Posterior vena cava (tissue), 2 donors: Measurements from ENCODE around the gene SEMA4C. TPM values are rescaled to one million over a fixed set of nuclear protein-coding genes. Genes with fewer than 3 reads are reported as not detected.
"Not testable (repeated sequence)": the region's sequence is repeated elsewhere in the genome, so short reads cannot be mapped to it uniquely, and the experiment has no call there.

Experiments used
- DNase-seq: peaks from one replicate; pipeline ENCODE4 v3.0.0-alpha.2; 2020; ENCODE audit warnings: low spot score
- intact Hi-C, 2 donors: fragments of 100-400 bp; cut with DNase I; formaldehyde crosslinking; loops; one replicate each; pipeline versions ENCODE4 v1.14.1 to v1.14.2; 2022 to 2023
- total RNA-seq, 2 donors: library from RNA; stranded (reverse); fragmentation: NEBNext Ultra II Directional; extraction: Animal tissue kit (Norgen Biotek cat#: 25700); gene quantifications; one replicate each; pipeline ENCODE4 v1.2.1, GENCODE V29; 2021
- donor health status: DM: yes; HTN: yes; CAD: no.
- donor health status: DM: yes; HTN: yes; CAD: no.

The SEMA4C gene
- total RNA-seq, 2 donors from 2014 or later = 35.0 to 41.6 TPM

DNA sequence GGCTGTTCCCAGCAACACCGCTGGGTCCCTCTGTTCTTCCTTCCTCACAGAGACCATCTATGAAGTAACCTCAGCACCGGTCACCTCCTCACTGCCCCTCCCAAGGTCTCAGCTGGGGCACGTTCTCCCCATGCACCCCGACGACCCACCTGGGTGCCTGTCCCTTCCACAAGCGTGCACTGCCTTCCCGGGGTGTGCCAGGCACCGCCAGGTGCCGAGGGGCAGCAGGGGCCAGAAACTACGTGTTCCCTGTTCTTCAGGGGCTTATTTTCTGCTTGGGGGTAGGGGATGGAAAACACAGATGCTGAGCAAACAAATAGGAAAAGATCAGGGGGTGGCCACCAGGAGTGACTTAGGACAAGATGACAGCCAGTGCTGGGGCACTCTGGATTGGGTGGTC, 30.4 kb upstream of the SEMA4C start:
- intact Hi-C loops = no loop called here
- DNase-seq = no peak

DNA sequence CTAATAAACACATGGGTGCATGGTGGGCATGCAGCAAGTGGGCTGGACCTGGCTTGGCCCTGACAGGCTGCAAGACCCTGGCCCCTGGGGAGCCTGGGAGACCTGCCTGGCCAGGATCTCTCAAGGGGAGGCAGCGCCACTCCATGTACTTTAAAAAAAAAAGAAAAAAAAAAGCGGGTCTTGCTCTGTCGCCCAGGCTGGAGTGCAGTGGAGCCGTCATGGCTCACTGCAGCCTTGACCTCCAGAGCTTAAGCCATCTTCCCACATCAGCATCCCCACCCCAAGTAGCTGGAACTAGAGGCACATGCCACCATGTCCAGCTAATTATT, 29.5 kb upstream of the SEMA4C start:
- intact Hi-C loops = no loop called here

DNA sequence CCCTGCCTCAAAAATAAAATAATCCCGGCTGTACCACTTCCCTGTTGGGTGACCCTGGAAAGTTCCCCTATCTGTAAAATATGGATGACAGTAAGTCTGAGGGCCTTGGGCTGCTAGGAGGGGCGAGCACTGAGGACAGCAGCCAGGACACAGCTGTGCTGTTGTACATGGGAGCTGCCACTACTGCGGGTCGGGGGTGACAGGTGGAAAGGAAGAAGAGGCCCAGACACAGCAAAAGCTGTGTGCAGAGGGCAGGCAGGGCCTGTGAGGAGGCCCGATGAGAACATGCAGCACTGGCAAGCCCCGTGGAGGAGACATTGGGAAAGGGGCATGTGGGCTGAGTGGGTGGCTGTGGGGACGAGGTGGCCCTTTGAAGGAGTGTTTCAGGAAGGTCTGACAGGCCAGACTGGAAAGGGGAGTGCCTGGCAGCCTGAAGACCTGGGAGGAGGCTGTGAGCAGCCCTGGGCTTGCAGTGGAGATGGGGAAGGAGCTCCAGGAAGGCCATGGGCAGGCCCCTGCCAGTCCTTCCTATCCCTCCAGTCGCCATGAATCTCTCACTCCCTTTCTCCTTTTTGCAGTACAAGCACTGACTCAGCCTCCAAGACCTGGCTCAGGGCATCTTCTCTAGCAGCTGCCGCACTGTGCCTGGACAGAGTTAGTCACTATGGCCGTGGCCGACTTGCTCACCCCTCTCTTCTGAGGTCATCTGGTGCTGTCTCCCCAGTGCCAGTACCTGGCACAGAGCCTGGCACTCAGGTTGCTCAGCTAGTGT, 28.9 kb upstream of the SEMA4C start:
- DNase-seq = no peak

More for the DNA sequence above, 29.5 kb upstream of the SEMA4C start:
- DNase-seq = no peak

DNA sequence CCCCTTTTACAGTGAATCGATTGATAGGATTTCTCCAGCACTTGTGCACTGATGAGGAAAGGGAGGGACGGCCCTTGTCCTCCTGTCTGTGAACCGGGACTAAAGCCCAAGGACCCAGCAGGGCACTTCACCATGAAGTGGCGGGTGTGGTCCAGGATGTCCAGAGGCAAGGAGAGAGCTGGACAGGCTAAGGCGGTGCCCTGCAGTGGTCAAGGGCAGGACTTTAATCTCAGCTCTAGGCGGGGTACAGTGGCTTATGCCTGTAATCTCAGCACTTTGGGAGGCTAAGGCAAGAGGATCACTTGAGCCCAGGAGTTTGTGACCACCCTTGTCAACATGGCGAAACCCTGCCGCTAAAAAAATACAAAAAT, 28.2 kb upstream of the SEMA4C start:
- intact Hi-C loops = no loop called here
- DNase-seq = no peak

More for the DNA sequence above, 28.9 kb upstream of the SEMA4C start:
- intact Hi-C loops = no loop called here

DNA sequence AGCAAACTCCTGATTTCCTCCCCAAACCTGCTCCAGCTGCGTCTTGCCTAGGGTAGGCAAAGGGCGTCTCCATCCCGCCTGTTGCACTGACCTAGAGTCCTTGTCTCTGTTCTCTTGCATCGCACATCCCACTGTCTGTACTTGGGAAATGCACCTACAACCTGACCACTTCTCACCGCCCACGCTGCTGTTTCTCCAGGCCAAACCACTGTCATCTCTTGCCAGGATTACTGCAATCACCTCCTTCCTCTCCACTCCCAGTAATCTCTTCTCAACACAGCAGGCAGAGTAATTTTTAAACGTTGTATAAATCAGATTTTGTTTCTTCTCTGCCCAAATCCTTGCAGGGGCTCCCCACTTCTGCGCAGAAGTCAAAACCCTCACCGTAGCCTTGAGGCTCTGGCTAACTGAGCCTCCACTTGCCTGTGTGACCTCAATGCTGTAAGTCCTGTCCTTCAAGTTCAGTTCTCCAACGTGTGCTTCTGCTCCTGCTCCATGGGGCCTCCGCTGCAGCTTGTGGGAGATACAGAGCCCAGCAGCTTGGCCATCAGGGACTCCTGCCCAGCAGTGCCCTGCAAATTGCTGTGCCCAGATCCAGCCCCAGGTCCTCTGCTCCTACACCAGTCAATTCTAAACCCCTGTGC, 27.7 kb upstream of the SEMA4C start:
- no peak for DNase-seq
- intact Hi-C loops = no loop called here

DNA sequence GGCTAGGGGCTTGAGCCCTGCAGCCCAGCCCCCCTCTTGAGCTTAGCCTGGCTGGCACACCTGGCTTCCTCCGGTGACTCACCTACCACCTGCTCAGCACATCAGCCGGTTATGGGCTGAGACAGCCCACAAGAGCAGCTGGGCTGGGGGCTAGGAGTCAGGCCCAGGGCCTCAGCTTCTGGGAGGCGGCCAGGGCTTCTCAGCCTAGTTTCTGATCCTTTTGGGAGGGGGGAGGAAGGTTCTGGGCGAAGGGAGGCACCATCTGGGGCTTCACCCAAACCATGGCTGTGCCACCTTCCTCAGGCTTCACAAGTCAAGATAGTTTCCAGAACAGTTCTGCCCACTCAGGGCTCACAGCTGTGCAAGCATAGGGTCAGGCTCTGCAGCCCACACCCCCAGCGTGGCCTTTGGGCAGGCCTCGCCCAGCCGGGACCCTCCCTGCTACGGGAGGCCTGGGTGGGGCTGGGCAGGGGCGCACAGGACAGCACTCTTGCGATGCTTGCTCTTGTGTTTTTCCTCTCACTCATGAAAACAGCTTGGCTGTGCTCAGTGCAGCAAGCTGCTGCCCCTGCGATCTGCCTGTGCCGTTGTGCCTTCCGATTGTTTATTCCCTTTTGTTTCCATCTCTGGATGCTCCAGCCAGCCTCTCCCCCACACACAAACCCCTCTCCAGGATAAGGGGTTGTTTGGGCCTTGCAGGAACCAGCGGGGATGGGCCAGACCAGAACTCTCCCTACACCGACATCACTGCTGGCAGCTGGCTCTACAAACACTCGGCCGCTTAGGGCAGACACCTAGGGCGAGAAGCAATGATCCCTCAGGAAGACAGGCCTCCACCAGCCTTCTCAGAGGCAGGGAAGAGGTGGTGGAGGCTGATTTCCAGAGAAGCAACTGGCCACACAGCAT, 26.1 kb upstream of the SEMA4C start:
- no peak for DNase-seq
- intact Hi-C loops = no loop called here

DNA sequence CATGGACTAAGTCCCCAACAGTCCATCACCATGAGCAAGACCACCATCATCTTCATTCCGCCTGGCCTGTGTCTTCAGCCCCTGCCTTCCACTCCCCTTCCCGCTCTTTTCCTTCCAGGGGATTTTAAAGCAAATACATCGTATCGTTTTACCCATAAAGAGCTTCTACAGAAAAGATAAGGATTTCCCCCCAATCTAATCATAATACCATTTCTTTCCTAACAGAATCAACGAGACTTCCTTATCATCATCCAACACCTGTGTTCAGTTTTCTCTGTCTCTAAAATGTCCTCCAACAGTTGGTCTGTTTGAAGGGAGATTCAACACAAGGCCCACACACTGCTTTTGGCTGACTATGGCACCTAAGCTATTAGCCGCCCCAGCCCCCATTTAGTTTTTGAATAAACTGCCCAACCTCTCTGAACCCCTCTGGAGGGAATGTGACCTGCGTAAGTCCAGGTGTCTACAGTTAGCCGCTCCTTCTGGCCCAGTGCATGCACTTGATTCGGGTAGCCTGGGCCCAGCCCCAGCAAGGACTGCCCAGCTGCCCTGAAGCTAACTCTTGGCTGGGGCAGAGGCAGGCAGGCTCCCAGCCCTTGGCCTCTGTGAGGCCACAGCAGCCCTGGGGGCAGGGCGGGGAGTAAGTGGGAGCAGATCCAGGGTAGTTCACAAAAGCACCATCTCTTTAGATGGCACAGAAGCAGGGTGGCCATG, 25.3 kb upstream of the SEMA4C start:
- DNase-seq = no peak

DNA sequence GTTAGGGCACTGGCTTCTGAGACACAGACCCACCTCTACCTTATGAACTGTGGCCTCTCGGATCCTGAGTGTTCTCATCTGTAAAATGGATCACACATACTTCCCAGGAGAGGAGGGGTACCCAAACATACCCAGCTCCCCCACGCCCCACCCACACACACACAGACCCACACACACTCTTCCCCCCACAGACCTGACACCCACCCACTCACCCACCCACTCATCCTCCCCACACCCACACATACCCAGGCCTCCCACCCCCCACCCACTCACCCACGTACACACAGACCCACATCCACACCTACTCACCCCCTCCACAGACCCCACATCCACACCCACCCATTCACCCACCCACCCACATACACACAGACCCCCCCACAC, 24.3 kb upstream of the SEMA4C start:
- intact Hi-C loops = no loop called here
- DNase-seq = no peak

More for the DNA sequence above, 25.3 kb upstream of the SEMA4C start:
- intact Hi-C loops = no loop called here

DNA sequence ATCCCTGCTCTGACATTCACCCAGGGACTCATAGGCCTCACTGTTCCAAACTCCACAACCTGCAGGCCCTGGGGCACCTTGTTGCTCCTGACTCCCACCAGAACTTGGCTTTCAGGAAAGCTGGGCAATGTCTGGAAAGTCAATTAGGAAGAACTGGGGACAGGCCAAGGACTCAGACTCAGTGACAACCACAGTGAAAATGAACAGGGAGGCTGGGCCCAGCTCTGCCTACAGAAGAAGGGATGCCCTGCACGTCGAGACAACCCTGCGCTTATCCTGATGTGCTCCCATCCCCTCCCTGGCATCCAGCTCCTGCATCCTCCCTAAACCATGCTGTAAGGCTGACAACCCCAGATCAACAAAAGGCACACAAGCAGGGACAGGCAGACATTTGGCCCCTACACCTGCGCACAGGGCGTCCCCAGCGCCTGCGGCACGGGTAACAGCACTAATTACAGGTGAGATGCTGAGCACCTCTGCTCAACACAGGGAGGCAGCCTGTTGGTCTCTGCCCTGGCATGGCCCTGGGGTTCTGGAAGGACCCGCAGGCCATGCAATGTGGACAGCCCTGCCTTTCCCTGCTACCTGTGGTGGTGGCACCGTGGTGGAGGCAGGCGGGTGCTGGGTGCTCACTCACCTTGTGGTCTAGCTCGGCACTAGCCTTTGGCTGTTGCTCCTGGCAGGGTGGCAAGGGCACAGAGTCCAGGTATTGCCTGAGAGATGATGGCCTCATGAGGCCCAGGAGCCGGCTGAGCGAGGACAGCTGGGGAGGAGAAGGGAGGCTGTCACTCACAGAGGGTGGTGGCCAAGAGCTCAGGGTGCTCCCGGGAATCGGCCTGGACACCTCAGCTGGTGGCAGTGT, 23.6 kb upstream of the SEMA4C start:
- intact Hi-C loops = no loop called here
- no peak for DNase-seq

DNA sequence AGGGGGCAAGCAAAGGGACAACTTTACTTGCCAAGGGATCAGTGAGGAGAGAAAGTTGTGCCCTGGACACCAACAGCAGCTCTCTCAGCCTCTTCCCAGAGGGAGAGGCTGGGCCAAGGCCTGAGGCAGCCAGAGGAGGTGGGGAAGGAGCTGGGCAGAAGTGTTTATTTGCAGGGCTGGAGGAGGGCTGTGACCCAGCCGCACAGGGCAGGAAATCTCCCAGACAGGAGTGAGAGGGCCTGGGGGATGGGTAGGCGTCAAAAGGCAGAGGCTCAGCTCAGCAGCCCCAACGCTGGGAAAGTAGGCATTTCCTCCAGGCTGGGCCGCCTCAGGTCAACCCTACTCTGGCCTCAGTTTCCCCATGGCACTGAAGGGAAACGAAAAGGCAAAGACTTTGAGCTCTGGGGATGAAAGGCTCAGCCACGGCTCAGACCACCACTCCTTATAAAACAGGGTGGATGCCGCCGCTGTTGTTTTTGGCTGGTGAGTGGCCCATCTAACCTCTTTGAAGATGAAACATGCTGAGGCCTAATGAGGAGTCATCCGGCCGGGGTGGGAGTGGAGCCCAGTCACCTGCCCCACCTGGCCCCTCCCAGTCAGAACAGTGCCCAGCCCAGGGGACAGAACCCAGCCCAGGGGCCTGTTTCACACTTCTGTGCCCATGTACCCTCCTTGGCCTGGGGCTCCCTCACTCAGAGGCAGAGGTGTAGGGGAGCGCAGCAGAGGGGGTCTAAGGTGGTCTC, 21.9 kb upstream of the SEMA4C start:
- intact Hi-C loops = no loop called here
- DNase-seq = no peak

DNA sequence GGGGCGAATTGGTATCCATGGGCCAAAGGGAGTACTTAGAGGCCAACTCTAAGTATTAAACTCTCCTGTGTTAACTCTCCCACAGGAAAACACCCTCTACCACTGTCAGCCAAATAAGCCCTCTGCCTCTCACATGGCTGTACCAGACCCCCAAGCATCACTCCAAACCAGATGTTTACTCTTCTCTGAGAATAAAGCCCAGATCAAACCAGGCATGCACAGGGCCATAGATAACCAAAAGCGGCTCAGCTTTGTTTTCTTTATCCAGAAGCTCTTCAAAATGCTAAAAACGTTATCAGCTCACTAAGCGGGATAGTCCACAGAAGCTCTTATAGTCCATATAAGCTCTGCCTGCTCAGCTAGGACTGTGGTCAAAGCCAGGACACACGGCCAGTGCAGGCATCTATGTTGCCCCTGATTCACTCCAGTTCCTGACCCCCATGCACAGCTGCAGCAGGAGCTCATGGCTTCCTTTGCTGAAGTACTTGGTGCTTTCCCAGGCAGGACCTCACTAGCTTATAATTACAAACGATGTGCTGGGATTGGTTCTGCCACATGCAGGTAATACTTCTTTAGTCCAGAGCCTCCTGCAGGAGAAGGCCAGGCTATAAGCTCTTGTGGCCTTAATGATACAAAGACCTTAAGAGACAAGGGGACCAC, 21.0 kb upstream of the SEMA4C start:
- intact Hi-C loops = no loop called here
- DNase-seq = no peak

DNA sequence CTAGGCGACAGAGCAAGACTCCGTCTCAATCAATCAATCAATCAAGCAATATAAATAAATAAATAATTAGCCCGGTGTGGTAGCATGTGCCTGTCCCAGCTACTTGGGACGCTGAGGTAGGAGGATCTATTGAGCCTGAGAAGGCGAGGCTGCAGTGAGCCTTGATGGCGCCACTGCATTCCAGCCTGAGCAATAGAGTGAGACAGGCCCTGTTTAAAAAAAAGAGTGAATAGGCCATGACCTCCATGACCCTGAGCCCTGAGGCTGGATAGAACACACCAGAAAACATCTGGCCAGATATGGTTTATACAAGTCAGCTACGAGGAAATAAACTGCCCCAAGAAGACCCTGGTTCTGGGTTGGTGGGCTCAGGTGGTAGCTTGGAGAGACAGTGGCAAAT, 20.4 kb upstream of the SEMA4C start:
- DNase-seq = no peak
- intact Hi-C loops = no loop called here

DNA sequence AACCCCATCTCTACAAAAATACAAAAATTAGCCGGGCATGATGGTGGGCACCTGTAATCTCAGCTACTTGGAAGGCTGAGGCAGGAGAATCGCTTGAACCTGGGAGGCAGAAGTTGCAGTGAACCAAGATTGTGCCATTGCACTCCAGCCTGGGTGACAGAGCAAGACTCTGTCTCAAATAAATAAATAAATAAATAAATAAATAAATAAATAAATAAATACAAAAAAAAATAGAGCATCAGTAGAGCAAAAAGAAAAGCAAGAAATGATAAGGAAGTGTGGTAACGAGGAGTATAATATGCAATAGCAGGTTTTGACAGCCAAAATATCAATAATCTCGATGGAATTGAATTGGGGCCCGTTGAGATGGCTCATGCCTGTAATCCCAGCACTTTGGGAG, 19.6 kb upstream of the SEMA4C start:
- DNase-seq, intact Hi-C loops: not testable (repeated sequence)

DNA sequence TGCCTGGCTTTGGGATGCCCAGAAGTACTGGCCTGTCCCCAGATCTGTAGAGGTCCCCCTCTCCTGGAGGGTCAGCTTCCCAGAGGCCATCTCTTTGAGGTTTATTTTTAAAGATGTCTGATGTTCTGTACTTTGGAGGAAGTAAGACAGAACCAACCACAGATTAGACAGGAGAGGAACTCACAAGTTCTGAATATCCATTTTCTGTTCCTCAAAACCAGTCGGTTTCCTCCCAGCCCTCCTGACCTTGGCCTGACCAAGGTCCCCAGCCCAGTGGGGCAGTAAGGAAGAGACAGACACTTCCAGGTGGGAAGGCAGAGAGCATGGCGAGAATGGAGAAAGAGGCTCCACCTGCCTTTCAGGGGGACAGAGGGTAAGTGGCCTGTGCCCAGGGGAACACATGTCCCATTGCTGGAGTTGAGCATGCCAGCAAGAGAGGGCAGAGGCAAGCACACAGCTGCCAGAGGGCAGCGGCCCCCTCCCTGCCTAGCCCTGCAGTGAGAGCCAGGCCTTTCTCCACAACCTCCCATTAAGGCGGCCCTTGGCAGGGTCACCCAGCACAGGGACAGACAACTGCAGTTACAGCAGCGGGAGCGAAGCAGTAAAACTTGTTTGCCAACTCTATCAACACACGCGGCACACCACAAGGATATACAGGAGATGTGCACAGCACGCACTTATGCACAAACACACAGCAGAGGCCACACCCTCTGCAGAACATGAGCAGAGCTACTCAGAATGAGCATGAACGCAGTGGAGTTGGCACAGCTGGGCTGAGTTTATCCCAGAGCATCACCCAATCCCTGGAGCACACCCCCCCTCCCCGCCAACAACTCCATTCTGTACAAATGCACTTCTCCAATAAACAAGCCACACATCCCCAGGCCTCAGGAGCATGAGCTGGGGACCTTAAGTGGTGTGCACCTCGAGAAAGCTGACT, 18.5 kb upstream of the SEMA4C start:
- intact Hi-C loops = no loop called here
- no peak for DNase-seq

DNA sequence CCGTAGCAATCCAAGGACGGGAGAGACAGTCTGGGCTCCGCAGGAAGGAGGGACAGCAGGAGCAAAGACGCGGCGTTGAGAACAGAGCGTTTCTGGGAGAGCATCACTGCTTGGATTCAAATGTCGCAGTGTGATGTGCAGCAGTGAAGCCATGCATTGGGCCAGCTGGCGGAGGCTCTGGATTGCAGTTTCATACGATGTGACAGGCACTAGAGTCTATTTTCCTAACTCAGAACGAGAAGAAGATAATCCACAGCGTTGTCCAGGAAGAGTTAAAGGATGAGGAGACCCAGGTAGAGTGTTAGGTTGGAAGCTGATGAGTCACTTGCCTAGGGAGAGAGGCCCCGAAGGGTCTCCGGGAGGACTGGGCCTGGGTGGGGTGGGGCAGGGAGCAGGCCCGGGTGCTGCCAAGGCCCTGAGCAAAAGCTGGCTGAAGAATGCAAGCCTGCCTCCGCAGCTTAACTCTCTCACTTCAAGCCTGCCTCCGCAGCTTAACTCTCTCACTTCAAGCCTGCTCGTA, 17.7 kb upstream of the SEMA4C start:
- intact Hi-C loops = no loop called here
- DNase-seq = no peak
